Keratinocyte (primary cell): ENCODE measurements around the gene FAM170B.

Experiments used
- EZH2 ChIP-seq: IDR thresholded peaks from one replicate; pipeline ENCODE4 v1.6.1; 2012; ENCODE audit warnings: inconsistent platforms, mild to moderate bottlenecking, low read length, moderate library complexity
- TF ChIP-seq, protein P1 (sequence below), 3 experiments: IDR thresholded peaks in 1 of 3; conservative IDR thresholded peaks in 1 of 3; optimal IDR thresholded peaks in 1 of 3; 2 replicates in 2 of 3; 3 replicates in 1 of 3; pipeline versions ENCODE3 to v1.5.1; 2011; ENCODE audit warnings: low read length in 3 of 3, mild to moderate bottlenecking in 3 of 3, moderate library complexity in 2 of 3, control low read depth in 1 of 3, inconsistent platforms in 1 of 3; ENCODE audit not compliant: insufficient read depth in 2 of 3; ENCODE audit errors: extremely low read depth in 1 of 3

DNA sequence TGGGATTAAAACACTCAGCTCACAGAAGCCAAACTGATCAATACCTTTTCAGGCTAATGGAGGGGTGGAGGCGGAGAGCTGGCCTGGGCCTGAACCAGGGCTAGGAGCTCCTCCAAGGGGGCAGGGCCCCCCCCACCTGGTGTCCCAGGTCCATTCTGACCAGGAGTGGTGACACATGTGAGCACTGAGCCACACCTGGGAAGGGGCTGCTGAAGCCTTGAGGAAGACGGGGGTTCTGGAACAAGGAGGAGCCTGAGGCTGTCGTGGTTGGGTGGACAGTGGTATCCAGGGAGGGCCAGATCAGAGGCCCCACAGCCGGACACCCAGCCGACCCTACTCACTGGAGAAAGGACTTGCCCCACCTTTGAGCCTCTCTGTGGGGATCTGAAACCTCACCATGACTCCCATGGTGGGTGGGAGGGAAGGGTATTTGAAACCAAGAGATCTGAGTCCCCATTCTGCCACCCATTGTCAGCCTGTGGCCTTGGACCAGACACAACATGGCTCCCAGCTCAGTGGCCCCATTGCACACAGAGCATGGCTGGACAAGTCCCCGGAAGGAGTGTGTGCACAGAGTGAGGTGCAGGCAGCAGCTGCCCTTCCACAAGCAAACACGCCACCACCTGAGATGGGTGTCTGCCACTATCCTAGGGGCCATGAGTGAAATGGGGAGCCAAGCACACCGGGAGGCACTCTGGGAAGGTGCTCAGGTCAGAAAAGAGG lies 41.9 kb upstream of the FAM170B start:
- TF ChIP-seq, protein P1, sequence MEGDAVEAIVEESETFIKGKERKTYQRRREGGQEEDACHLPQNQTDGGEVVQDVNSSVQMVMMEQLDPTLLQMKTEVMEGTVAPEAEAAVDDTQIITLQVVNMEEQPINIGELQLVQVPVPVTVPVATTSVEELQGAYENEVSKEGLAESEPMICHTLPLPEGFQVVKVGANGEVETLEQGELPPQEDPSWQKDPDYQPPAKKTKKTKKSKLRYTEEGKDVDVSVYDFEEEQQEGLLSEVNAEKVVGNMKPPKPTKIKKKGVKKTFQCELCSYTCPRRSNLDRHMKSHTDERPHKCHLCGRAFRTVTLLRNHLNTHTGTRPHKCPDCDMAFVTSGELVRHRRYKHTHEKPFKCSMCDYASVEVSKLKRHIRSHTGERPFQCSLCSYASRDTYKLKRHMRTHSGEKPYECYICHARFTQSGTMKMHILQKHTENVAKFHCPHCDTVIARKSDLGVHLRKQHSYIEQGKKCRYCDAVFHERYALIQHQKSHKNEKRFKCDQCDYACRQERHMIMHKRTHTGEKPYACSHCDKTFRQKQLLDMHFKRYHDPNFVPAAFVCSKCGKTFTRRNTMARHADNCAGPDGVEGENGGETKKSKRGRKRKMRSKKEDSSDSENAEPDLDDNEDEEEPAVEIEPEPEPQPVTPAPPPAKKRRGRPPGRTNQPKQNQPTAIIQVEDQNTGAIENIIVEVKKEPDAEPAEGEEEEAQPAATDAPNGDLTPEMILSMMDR (optimal IDR thresholded peaks at IDR 0.05 in 1 of 3, IDR thresholded peaks at IDR 0.05 in 1 of 3, conservative IDR thresholded peaks at IDR 0.05 in 1 of 3; ENCODE audit: extremely low read depth in 1 of 3, insufficient read depth in 2 of 3, low read length in 3 of 3) = no peak
- no peak for TF ChIP-seq EZH2
